NB4 (cell line): ENCODE data around the gene ADARB2.

Experiments used
- TF ChIP-seq, protein P1 (sequence below): IDR thresholded peaks from 2 replicates; pipeline ENCODE4 v1.6.1; 2011; ENCODE audit warnings: low read depth, low read length
- TF ChIP-seq, protein P2 (sequence below): IDR thresholded peaks from one replicate; pipeline ENCODE4 v1.5.1; 2012; ENCODE audit warnings: low read depth, low read length

DNA sequence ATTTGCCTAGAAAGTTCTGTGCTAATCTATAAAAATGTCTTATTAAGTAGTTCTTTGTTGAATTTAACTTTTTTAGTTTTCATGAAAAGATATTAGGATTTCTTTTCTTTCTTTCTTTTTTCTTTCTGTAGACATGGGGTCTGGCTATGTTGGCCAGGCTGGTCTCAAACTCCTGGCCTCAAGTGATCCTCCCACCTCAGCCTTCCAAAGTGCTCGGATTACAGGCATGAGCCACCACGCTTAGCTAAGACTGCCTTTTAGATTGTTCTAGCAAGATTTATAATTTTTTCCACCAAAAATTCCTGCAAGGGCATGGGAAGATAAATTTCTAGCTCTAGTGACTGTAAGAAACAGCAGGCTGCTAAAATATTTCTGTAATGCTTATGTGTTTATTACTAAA is 540.7 kb downstream of the ADARB2 start:
- TF ChIP-seq, protein P1, sequence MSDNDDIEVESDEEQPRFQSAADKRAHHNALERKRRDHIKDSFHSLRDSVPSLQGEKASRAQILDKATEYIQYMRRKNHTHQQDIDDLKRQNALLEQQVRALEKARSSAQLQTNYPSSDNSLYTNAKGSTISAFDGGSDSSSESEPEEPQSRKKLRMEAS: no peak
- TF ChIP-seq, protein P2, sequence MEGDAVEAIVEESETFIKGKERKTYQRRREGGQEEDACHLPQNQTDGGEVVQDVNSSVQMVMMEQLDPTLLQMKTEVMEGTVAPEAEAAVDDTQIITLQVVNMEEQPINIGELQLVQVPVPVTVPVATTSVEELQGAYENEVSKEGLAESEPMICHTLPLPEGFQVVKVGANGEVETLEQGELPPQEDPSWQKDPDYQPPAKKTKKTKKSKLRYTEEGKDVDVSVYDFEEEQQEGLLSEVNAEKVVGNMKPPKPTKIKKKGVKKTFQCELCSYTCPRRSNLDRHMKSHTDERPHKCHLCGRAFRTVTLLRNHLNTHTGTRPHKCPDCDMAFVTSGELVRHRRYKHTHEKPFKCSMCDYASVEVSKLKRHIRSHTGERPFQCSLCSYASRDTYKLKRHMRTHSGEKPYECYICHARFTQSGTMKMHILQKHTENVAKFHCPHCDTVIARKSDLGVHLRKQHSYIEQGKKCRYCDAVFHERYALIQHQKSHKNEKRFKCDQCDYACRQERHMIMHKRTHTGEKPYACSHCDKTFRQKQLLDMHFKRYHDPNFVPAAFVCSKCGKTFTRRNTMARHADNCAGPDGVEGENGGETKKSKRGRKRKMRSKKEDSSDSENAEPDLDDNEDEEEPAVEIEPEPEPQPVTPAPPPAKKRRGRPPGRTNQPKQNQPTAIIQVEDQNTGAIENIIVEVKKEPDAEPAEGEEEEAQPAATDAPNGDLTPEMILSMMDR: no peak
